Endodermal cell (in vitro differentiated cells): Measurements from ENCODE around the gene COMMD8. TPM values are rescaled to one million over a fixed set of nuclear protein-coding genes. Genes with fewer than 3 reads are reported as not detected.
A peak's percentile ranks its signal among the peaks of the same experiment; 100 is the strongest.

Experiments
- DNase-seq: peaks from one replicate; pipeline ENCODE4 v3.0.0-alpha.2; 2017
- H3K27ac ChIP-seq: 2 replicates; pipeline ENCODE4 v1.5.1; 2013; ENCODE audit warnings: mild to moderate bottlenecking, low read depth, low read length, moderate library complexity
- H3K27me3 ChIP-seq: 2 replicates; pipeline ENCODE4 v1.6.1; 2013; ENCODE audit warnings: mild to moderate bottlenecking, low read length, moderate library complexity; ENCODE audit not compliant: insufficient read depth, control insufficient read depth, poor library complexity, severe bottlenecking
- H3K36me3 ChIP-seq: 2 replicates; pipeline ENCODE4 v1.7.0; 2013; ENCODE audit warnings: mild to moderate bottlenecking, low read length, moderate library complexity; ENCODE audit not compliant: control insufficient read depth, insufficient read depth
- H3K4me1 ChIP-seq: one replicate; pipeline ENCODE4 v1.7.0; 2013; ENCODE audit warnings: low read length; ENCODE audit not compliant: control insufficient read depth, insufficient read depth
- H3K4me3 ChIP-seq: 2 replicates; pipeline ENCODE4 v1.5.1; 2013; ENCODE audit warnings: mild to moderate bottlenecking, low read length, moderate library complexity
- H3K9ac ChIP-seq: 2 replicates; pipeline ENCODE4 v1.6.1; 2013; ENCODE audit warnings: mild to moderate bottlenecking, low read length, moderate library complexity; ENCODE audit not compliant: poor library complexity, severe bottlenecking; ENCODE audit errors: extremely low read depth
- H3K9me3 ChIP-seq: 2 replicates; pipeline ENCODE4 v1.6.1; 2013; ENCODE audit warnings: mild to moderate bottlenecking, low read length, moderate library complexity; ENCODE audit not compliant: control insufficient read depth
- H3K27ac Mint-ChIP-seq: 2 replicates; pipeline ENCODE4 v1.8.0; 2020; ENCODE audit warnings: mixed read lengths
- H3K27me3 Mint-ChIP-seq: 2 replicates; pipeline ENCODE4 v1.8.0; 2021; ENCODE audit warnings: mild to moderate bottlenecking, mixed read lengths; ENCODE audit not compliant: insufficient read depth
- H3K36me3 Mint-ChIP-seq: 2 replicates; pipeline ENCODE4 v1.8.0; 2020; ENCODE audit warnings: low read depth, mixed read lengths
- H3K4me1 Mint-ChIP-seq: 2 replicates; pipeline ENCODE4 v1.8.0; 2020; ENCODE audit warnings: mixed read lengths
- H3K4me3 Mint-ChIP-seq: 2 replicates; pipeline ENCODE4 v1.8.0; 2020; ENCODE audit warnings: mild to moderate bottlenecking, moderate library complexity, mixed read lengths
- H3K9me3 Mint-ChIP-seq: 2 replicates; pipeline ENCODE4 v1.8.0; 2020; ENCODE audit warnings: mild to moderate bottlenecking, mixed read lengths
- WGBS, 2 experiments: methylation state at CpG; one replicate each; pipeline versions ENCODE4 v1.1.5 to v1.1.7; 2013; ENCODE audit warnings: missing lambda C conversion rate in 2 of 2, mixed read lengths in 1 of 2; ENCODE audit not compliant: insufficient coverage in 1 of 2, insufficient read length in 1 of 2; 5-methylcytosine and 5-hydroxymethylcytosine counted together
- total RNA-seq, 2 donors: library from RNA; stranded (reverse); fragmentation: NEBNext Ultra II Directional in 1 of 2; extraction: Animal tissue kit (Norgen Biotek cat#: 25700) in 1 of 2; gene quantifications; 2 replicates in 1 of 2; 3 replicates in 1 of 2; pipeline ENCODE4 v1.2.1, GENCODE V29; 2021
- TF ChIP-seq, protein P1 (sequence below): fragments of 200-600 bp; sonication (generic); conservative IDR thresholded peaks from 2 replicates; pipeline ENCODE4 v1.5.0; 2021; ENCODE audit warnings: antibody characterized with exemption, mild to moderate bottlenecking

The COMMD8 gene
- total RNA-seq, 2 donors from 2014 or later, result 14.7 to 17.9 TPM

GRCh38 chr4:47462799-47463234, 685 bp downstream of the COMMD8 start:
- Histone ChIP-seq H3K27ac (no peak overlapping the region), H3K4me1 (no peaks in the 10 kb centered on the region), H3K36me3 (peaks cover 20% of the 10 kb centered on the region), H3K9ac (peak overlapping the region; percentile 69), H3K9me3 (no peaks in the 10 kb centered on the region), H3K27me3 (no peaks in the 10 kb centered on the region), H3K4me3 (peak overlapping the region; percentile 99)
- Mint-ChIP-seq H3K36me3 (peaks cover 15% of the 10 kb centered on the region), H3K4me1 (peaks cover 12% of the 10 kb centered on the region), H3K9me3 (no peaks in the 10 kb centered on the region), H3K27ac (peak overlapping the region; percentile 84), H3K4me3 (peak overlapping the region; percentile 85), H3K27me3 (no peaks in the 10 kb centered on the region)
- WGBS, 2 experiments, result 11 to 25% methylated on average over 3 to 6 of the region's 6 CpGs
- DNase-seq, result no peak
- TF ChIP-seq, protein P1, sequence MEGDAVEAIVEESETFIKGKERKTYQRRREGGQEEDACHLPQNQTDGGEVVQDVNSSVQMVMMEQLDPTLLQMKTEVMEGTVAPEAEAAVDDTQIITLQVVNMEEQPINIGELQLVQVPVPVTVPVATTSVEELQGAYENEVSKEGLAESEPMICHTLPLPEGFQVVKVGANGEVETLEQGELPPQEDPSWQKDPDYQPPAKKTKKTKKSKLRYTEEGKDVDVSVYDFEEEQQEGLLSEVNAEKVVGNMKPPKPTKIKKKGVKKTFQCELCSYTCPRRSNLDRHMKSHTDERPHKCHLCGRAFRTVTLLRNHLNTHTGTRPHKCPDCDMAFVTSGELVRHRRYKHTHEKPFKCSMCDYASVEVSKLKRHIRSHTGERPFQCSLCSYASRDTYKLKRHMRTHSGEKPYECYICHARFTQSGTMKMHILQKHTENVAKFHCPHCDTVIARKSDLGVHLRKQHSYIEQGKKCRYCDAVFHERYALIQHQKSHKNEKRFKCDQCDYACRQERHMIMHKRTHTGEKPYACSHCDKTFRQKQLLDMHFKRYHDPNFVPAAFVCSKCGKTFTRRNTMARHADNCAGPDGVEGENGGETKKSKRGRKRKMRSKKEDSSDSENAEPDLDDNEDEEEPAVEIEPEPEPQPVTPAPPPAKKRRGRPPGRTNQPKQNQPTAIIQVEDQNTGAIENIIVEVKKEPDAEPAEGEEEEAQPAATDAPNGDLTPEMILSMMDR, result no peak

DNA sequence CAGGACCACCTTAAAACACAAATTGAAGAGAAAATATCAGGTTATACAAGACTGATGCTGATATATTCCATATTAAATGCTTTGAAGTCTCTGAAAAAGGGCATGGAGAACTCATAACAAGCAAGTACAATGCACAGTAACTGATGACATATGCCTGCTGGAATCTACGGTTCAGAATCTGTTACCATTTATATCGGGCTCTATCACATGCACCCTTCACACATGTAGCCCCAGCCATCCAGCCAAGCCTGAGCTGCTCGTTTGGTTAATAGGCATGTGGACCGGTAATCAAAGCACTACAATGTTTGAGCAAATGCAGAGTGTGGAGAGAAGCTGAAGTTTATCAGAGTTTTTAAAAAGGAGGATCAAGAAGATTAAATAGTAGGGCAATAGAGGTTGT, 11.8 kb downstream of the COMMD8 start:
- H3K4me1 ChIP-seq, result no peaks in the 10 kb centered on the region
- WGBS, 2 experiments, result 83% methylated on average over 4 of the region's 4 CpGs; no CpG with 5 or more reads in 1 of the 2 experiments
- no peak overlapping the region for H3K4me3 ChIP-seq
- no peak for DNase-seq
- no peaks in the 10 kb centered on the region for H3K9me3 ChIP-seq
- no peak overlapping the region for H3K9ac ChIP-seq
- TF ChIP-seq, protein P1, result no peak
- no peak overlapping the region for H3K4me3 Mint-ChIP-seq
- no peaks in the 10 kb centered on the region for H3K27me3 Mint-ChIP-seq
- no peak overlapping the region for H3K27ac ChIP-seq
- H3K9me3 Mint-ChIP-seq, result no peaks in the 10 kb centered on the region
- H3K27ac Mint-ChIP-seq, result no peak overlapping the region
- H3K27me3 ChIP-seq, result no peaks in the 10 kb centered on the region
- H3K4me1 Mint-ChIP-seq, result no peaks in the 10 kb centered on the region
- H3K36me3 Mint-ChIP-seq, result peaks cover 30% of the 10 kb centered on the region
- H3K36me3 ChIP-seq, result peaks cover 35% of the 10 kb centered on the region

GRCh38 chr4:47444031-47444430, 19.5 kb downstream of the COMMD8 start:
- Histone ChIP-seq H3K27me3 (no peaks in the 10 kb centered on the region), H3K9me3 (no peaks in the 10 kb centered on the region), H3K36me3 (no peaks in the 10 kb centered on the region), H3K27ac (no peak overlapping the region), H3K9ac (no peak overlapping the region), H3K4me1 (no peaks in the 10 kb centered on the region), H3K4me3 (no peak overlapping the region)
- Mint-ChIP-seq H3K9me3 (no peaks in the 10 kb centered on the region), H3K4me1 (no peaks in the 10 kb centered on the region), H3K4me3 (no peak overlapping the region), H3K27ac (no peak overlapping the region), H3K27me3 (no peaks in the 10 kb centered on the region), H3K36me3 (no peaks in the 10 kb centered on the region)
- DNase-seq, result no peak
- 90 to 97% methylated on average over 2 of the region's 2 CpGs for WGBS, 2 experiments
- TF ChIP-seq, protein P1, result no peak
